Neuron (in vitro differentiated cells): ENCODE results near the gene DNAJC5.
"Not testable (repeated sequence)": the region's sequence is repeated elsewhere in the genome, so short reads cannot be mapped to it uniquely, and the experiment has no call there.

Source experiments
- H2AFZ ChIP-seq: one replicate; pipeline ENCODE4 v1.6.1; 2013; ENCODE audit warnings: low read depth, mild to moderate bottlenecking, inconsistent platforms, low read length, moderate library complexity
- H3K27me3 ChIP-seq: one replicate; pipeline ENCODE4 v1.6.1; 2013; ENCODE audit warnings: low read length; ENCODE audit not compliant: insufficient read depth
- H3K36me3 ChIP-seq: one replicate; pipeline ENCODE4 v1.6.1; 2013; ENCODE audit warnings: low read length; ENCODE audit not compliant: insufficient read depth
- H3K4me1 ChIP-seq: one replicate; pipeline ENCODE4 v1.6.1; 2013; ENCODE audit warnings: low read length; ENCODE audit not compliant: insufficient read depth
- H3K4me3 ChIP-seq: 2 replicates; pipeline ENCODE4 v1.5.1; 2013; ENCODE audit warnings: mild to moderate bottlenecking, low read length, moderate library complexity
- H3K9me3 ChIP-seq: one replicate; pipeline ENCODE4 v1.6.1; 2013; ENCODE audit warnings: low read length

The DNAJC5 gene

GRCh38 chr20:63972312-63973159, 77.6 kb downstream of the DNAJC5 start:
- H3K27me3 ChIP-seq = no peaks in the 10 kb centered on the region
- no peak overlapping the region for H3K4me3 ChIP-seq
- no peaks in the 10 kb centered on the region for H3K9me3 ChIP-seq
- peaks cover 12% of the 10 kb centered on the region for H3K4me1 ChIP-seq
- peaks cover 2% of the 10 kb centered on the region for H3K36me3 ChIP-seq
- no peak overlapping the region for H2AFZ ChIP-seq

DNA sequence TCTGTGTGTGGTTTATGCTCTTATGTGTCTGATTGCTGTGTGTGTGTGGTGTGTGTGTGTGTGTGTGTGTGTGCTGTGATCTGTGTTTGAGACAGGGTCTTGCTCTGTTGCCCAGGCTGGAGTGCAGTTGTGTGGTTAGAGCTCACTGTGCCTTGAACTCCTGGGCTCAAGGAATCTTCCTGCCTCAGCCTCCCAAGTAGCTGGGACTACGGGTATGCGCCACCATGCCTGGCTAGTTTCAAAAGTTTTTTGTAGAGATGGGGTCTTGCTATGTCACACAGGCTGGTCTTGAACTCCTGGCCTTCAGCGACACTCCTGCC, 78.2 kb downstream of the DNAJC5 start:
- Histone ChIP-seq H3K4me1 (peaks cover 12% of the 10 kb centered on the region), H3K9me3 (no peaks in the 10 kb centered on the region), H3K36me3 (no peaks in the 10 kb centered on the region), H3K4me3 (no peak overlapping the region), H3K27me3 (no peaks in the 10 kb centered on the region), H2AFZ (no peak overlapping the region)

- Histone ChIP-seq H3K4me1 (peaks cover 8% of the 10 kb centered on the region), H3K9me3 (no peaks in the 10 kb centered on the region), H3K4me3 (no peak overlapping the region), H3K36me3 (no peaks in the 10 kb centered on the region), H3K27me3 (no peaks in the 10 kb centered on the region), H2AFZ (peak overlapping the region; percentile 12)
Measured at GRCh38 chr20:63973636-63974401, 78.9 kb downstream of the DNAJC5 start.

DNA sequence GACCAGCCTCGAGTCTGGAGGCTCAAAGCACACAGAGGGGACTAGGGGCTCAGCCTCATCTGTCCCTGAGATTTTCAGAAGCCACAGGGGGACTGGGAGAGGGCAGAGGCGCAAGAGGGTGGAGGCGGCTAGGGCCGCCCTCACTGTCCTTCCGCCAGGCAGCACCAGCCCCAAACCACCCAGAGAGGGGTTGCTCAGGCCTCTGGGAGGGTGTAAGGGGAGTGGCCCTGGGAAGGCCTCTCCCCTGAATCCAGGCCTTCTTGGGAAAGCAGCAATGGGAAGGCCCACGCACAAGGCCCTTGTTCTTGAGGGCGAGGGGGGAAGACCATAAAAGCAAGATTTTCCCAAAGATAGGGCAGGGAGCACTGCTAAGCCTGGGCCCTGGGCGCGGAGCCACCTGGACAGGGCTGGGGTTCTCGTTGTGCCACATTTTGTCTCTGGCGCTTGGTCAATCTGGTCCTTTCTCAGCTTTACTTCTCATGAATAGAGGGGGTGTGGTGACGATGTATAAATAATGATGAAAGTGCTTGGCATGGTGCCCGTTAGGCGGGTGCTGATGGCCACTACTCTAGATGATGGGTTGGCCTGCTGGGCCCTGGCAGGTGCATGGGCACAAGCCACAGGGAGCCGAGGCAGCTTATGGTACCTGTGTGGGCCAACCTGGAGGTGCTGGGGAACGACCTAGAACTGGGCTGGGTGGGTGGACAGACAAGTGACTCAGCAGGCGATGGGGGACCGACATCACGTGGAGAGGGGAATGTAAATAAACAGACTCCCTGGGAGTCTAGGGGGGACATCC, 79.7 kb downstream of the DNAJC5 start:
- Histone ChIP-seq H3K9me3 (no peaks in the 10 kb centered on the region), H2AFZ (no peak overlapping the region), H3K4me3 (no peak overlapping the region), H3K36me3 (no peaks in the 10 kb centered on the region), H3K27me3 (no peaks in the 10 kb centered on the region), H3K4me1 (peaks cover 5% of the 10 kb centered on the region)

GRCh38 chr20:63976511-63976910, 81.6 kb downstream of the DNAJC5 start:
- peaks cover 11% of the 10 kb centered on the region for H3K4me1 ChIP-seq
- not testable (repeated sequence) for H3K9me3 ChIP-seq, H3K27me3 ChIP-seq, H3K36me3 ChIP-seq, H3K4me3 ChIP-seq, H2AFZ ChIP-seq

DNA sequence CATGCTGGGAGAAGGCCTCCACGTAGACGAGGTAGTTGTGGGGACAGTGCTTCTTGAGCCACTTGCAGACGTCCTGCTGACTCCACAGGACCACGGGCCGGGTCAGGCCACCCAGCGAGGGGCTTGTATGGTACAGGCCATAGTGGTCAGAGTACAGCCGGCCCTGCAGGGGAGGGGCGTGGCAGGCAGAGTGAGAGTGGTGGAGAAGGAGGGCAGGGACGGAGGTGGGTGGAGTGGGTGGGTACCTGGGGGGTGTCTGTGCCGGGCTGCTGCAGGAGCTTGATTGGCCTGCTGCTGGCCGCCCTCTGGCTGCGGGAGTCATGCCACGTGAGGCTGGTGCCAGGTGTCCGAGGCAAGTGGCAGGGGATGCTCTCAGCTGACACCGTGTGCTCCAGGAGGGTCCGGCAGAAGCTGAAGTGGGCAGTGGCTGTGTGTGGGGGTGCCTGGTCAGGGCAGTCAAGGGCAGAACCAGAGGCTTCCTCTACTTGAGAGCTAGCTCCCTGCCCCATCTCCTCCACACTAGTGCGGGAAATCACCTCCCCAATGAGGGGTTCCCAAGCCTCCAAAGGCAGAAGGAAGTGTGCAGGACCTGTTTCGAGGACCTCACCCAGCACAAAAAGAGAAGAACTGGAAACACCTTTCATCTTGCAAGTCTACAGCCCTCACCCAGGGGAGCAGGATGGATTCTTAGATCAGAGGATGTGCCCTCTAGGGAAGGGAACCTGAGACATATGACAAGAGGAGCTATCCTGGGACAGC, 82.2 kb downstream of the DNAJC5 start:
- H3K4me1 ChIP-seq = peaks cover 17% of the 10 kb centered on the region
- H3K9me3 ChIP-seq = no peaks in the 10 kb centered on the region
- H3K4me3 ChIP-seq = no peak overlapping the region
- H3K27me3 ChIP-seq = no peaks in the 10 kb centered on the region
- H3K36me3 ChIP-seq = no peaks in the 10 kb centered on the region
- no peak overlapping the region for H2AFZ ChIP-seq

DNA sequence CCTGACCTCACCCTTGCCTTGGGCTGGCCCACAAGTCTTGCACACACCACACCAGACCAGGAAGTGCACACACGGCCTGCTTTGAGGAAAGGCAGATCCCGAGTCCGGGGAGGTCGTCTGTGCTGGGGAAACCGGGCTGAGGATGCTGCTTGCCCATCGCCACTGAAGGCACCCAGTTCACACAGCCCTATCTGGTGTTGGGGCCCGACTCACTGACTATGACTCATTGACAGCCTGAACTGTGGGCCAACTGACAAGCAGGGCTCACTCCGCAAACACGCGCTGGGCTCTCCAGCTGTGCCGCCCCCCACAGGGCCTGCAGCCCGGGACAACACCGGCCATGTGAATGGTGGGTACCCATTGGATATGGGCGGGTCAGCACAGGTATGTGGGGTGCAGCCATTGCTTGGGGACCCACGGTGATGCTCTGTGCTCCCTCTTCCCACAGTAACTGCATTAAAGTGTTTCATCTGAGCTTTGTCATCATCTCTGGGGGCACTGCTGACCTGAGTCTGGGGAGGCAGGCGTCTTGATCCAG, 82.9 kb downstream of the DNAJC5 start:
- Histone ChIP-seq H3K4me3 (no peak overlapping the region), H3K27me3 (no peaks in the 10 kb centered on the region), H3K9me3 (no peaks in the 10 kb centered on the region), H3K4me1 (peaks cover 20% of the 10 kb centered on the region), H3K36me3 (peaks cover under 1% of the 10 kb centered on the region), H2AFZ (no peak overlapping the region)

GRCh38 chr20:63978319-63979228, 83.6 kb downstream of the DNAJC5 start:
- Histone ChIP-seq H3K4me1 (peaks cover 20% of the 10 kb centered on the region), H3K9me3 (no peaks in the 10 kb centered on the region), H2AFZ (peak overlapping the region; percentile 53), H3K36me3 (peaks cover 3% of the 10 kb centered on the region), H3K27me3 (no peaks in the 10 kb centered on the region), H3K4me3 (peak overlapping the region; percentile 63)

- Histone ChIP-seq H3K9me3 (no peaks in the 10 kb centered on the region), H3K4me3 (peak overlapping the region; percentile 63), H3K27me3 (no peaks in the 10 kb centered on the region), H2AFZ (peak overlapping the region; percentile 53), H3K4me1 (peaks cover 20% of the 10 kb centered on the region), H3K36me3 (peaks cover 3% of the 10 kb centered on the region)
Measured at GRCh38 chr20:63979229-63979556, 84.3 kb downstream of the DNAJC5 start.

DNA sequence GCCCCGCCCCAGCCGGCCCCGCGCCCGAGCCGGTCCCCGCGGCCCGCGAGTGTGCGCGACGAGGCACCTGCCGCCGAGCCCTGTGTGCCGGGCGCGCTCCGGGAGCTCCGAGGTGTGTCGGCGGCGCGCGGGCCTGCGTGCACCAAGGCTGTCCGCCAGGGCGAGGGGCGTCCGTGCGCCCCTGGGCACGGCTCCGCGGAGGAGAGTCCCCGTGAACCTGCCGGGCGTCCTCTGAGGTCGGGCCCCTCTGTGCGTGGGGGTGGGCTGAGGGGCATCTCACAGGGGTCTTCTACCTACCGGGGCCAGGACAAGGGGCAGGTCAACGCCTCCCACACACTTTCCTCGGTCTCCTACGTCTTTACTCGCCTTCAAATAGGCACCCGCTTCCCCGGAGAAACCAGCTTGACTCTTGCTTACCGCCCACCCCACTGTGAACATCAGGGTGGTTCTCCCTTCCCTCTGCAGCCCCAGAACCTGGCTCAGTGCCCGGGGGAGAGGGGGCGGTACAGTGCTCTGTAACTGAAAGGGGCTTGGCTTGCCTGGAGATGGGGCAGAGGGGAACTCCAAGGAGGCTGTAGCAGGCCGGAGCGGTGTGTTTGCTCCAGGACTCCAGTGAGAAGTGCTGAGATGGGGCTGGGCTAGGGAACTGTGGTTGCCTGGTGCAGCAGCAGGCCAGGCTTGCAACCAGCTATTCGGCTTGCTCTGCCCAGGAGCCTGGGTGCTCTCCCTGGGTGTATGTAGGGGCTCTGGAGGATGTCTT, 84.8 kb downstream of the DNAJC5 start, which contains the start of gene SAMD10:
SAMD10 (minus strand) TSS at position 86 of the 760 bp plus-strand sequence. CDS start 175 bp downstream, outside the sequence.
- H3K27me3 ChIP-seq = no peaks in the 10 kb centered on the region
- H3K4me1 ChIP-seq = peaks cover 20% of the 10 kb centered on the region
- H3K4me3 ChIP-seq = peak within 1 kb of the TSS; percentile 68
- peak within 1 kb of the TSS; percentile 78 for H2AFZ ChIP-seq
- no peaks in the 10 kb centered on the region for H3K9me3 ChIP-seq
- H3K36me3 ChIP-seq = peaks cover 8% of the 10 kb centered on the region

DNA sequence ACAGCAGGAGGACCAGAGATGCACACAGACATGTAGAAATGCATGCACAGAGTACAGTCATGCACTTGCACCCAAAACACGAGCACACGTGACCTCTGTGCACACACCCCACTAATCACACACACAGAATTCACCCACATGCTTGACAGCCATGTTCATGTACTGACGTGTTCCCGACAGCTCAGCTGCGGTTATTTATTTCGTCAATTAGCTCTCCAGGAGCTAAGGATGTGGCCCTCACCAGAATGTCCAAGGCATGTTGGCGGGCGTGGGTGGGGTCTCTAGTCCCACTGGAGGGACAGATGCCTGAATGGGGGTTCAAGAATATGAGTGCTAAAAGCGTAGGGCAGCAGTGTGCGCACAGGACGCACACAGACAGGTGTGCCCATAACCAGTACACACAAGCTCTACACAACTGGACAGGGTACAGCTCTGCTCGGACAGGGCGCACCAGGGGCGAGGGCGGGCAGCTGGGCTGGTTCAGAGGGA, 85.4 kb downstream of the DNAJC5 start:
- no peak overlapping the region for H2AFZ ChIP-seq
- peak overlapping the region; percentile 68 for H3K4me3 ChIP-seq
- H3K36me3 ChIP-seq = peaks cover 14% of the 10 kb centered on the region
- peaks cover 20% of the 10 kb centered on the region for H3K4me1 ChIP-seq
- H3K9me3 ChIP-seq = no peaks in the 10 kb centered on the region
- H3K27me3 ChIP-seq = no peaks in the 10 kb centered on the region
